Activated effector memory CD4-positive, alpha-beta T cell treated with anti-CD3 and anti-CD28 coated beads, Interleukin-2, amount 50 U/mL, for 16 hours (primary cell): ENCODE data around the gene MVD.
"Not testable (repeated sequence)": the region's sequence is repeated elsewhere in the genome, so short reads cannot be mapped to it uniquely, and the experiment has no call there.

Source experiments
- DNase-seq: peaks from one replicate; pipeline ENCODE4 v3.0.0-alpha.2; 2020

Gene MVD

GRCh38 chr16:88681084-88681680 lies 18.3 kb upstream of the MVD start:
- peak; percentile 81 for DNase-seq

DNA sequence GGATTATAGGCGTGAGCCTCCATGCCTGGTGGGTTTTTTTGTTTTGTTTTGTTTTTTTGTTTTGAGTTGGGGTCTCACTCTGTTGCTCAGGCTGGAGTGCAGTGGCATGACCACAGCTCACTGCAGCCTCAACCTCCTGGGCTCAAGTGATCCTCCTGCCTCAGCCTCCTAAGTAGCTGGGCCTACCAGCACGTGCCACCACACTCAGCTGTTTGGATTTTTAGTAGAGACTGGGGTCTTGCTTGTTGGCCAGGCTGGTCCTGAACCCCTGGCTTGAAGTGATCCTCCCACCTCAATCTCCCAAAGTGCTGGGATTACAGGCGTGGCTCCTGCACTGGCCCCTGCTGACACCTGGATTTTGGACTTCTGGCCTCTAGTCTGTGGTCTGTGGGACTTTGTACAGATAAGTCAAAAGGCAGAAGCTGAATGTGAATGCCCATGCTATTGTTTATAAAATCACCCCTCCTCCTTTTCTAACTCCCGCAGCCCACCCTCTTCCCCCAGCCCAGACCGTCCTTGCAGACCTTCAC lies 17.7 kb upstream of the MVD start:
- no peak for DNase-seq

DNA sequence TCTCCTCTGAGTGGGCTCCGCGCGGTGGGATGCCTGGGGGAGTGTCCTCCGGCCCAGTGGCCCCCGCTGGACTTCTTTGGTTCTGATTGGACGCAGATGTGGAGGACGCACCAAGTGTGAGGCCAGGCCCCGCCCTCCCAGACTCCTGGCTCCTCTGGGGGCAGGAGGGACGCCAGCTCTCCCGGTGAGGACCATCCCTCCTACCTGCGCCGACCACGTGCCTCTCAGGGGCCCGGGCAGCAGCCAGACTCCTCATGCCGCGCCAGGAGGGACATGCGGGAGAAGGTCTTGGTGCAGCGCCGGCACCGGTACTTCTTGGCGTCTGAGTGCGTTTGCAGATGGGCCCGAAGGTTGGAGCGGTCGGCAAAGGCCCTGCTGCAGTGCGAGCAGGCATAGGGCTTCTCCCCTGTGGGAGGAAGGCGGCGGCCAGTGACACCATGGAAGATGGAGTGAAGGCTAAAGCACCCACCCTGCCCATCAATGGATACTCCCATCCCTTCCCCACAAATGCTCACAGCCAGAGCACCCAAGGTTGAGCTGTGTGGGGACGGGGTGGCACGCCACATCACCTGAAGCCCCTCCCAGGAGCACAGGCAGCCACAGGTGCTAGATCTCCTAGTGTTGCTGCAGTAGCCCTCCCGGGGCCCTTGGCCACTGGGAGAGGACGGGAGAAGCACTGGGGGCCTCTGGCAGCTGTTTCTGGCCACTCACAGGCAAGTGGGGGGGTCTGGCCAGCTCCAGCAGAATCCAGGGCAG lies 15.5 kb upstream of the MVD start:
- no peak for DNase-seq

- no peak for DNase-seq
Measured at GRCh38 chr16:88677721-88678120, 14.8 kb upstream of the MVD start.

DNA sequence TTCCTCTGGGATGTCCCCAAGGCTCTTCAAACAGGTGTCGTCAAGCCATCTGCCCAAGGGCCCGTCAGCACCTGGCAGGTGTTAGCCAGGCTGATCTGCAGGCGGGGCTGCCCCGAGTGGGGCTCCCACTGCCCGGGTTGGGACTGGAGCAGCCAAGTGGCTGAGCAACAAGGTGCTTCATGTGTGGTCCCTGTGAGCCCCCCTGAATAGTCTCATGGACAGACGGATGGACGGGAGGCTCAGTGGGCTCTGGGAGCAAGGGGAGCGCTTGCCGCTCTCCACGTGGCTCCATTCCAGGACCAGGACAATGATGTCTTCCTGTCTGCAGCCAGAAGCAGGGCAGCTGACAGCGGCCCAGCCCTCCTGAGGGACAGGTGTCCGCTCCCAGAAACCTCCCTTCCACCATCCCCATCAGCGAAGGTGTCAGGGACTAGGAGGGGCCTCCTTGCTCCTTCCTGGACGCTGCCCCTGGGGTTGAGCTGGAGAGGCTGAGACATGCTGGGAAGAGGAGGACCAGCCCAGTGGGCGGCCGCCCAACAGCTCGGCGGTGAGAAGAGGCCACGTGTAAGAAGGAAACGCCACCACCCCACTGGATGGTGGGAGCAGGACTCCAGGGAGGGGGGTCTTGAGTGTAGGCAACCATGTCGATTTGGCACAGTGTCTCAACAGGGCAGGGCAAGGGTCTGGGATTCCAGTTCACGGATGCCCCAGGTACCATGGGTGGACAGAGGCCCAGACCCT lies 13.8 kb upstream of the MVD start:
- DNase-seq: no peak

- no peak for DNase-seq
Measured at GRCh38 chr16:88673716-88674379, 11.0 kb upstream of the MVD start.

DNA sequence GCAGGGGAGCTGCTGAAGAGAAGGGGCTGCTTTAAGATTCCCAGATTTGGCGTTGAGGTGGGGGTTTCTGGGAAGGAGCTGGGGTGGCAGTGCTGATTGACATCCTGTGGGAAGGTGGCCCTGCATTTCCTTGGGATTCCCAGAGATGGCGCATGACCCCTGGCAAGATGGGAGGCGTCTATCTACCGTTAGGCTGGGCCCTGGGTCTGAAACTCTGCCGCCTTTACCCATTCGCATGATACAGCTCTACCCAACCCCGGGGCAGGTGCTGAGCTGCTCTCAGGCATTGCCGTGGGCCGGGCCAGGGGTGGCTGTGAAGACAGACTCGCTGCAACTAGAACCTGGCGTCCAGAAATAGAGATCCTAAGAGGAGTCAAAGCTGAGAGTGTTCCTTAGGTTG lies 9.9 kb upstream of the MVD start:
- no peak for DNase-seq

DNA sequence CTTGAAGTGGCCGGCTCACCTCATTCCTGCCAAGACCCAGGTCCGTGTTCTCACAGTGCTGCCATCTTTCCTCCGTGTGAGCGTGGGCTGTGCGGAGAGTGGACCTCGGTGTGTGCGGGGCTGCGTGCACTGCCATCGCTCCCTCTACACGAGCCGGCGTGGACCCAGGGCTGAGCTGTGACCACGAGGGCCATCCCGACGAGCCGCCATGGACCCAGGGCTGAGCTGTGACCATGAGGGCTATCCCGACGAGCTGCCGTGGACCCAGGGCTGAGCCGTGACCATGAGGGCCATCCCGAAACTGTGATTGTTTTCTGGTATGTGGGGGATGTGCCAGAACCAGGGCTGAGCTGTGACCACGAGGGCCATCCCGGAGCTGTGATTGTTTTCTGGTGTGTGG lies 8.9 kb upstream of the MVD start:
- no peak for DNase-seq

DNA sequence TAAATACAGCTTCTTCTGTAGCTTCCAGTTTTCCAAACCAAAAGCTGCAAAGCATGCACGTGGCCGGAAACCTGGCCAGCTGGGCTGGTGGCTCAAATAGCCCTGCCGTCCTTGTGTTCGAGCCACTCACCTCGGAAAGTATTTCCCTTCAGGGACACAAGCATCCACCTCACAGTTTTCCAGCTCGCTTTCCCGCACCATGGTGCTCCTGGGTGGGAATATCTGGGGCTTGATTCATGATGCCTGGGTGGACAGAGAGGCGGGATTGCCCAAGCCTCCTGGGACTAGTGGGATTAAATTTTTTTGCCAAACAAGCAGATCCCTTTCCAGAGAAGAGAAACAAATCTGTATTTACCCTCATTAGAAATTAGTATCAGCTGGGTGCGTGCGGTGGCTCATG lies 7.1 kb upstream of the MVD start:
- DNase-seq: no peak

GRCh38 chr16:88669493-88669892 lies 6.6 kb upstream of the MVD start:
- not testable (repeated sequence) for DNase-seq

DNA sequence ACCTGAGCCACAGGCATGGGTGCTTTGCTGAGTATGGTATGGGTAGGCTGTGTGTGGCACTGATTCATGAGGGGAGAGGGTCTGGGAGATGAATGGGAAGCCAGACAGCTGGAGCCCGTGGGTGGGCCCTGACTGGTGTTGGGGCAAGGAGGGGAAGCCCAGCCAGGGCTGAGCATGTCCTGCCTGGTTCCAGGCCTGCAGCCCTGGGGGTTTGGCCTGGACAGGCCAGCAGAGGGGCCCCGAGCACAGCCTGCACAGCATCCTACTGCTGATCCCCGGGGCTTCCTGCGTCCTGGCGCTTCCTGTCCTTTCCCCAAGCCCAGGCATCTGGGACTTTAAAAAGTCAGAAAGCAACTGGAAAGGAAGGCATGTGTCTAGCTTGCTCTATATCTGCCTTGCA lies 4.6 kb upstream of the MVD start:
- no peak for DNase-seq

- no peak for DNase-seq
Measured at GRCh38 chr16:88665570-88665969, 2.7 kb upstream of the MVD start.

DNA sequence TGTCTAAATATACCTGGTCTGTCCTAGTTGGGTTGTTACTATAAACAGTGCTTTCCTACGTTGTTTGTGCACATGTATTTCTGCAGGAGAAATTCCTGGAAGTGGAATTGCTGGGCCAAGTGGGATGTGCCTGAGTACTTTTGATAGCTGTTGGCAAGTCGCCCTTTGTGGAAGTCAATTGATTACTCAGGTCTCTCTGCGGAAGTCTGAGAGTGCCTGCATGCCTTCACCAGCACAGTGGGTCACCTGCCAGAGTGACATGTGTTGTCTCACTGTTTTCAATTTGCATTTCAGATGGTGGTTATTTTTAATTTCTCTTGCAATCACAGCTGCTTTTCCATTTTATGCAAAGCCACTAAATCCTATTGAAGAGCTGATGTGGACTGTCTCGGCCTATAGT lies 2.3 kb upstream of the MVD start:
- no peak for DNase-seq

DNA sequence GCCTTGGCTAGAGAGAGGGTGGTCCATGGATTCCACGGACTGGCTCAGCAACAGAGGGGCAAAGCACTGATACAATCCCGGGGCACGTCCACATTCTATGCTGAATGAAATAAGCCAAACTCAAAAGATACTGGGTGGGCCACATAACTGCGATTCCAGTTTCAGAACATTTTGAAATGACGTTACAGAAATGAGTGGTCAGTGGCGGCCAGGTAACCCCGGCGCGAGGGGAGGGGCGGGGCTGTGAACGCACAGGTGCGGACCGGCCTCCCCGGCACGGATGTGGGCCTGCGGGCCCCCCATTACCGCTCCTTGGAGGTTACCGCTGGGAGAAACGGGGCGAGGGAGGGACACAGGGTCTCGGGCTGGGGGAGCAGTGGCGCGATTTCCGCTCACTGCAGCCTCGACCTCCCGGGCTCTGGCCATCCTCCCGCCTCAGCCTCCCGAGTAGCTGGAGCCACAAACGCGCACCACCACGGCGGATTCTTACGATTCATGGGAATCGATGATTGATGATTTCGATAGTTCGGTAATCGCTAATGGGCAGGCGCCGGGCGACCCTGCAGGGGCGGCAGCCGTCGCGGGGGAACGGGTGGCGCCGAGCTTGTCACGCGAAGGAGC lies 559 bp downstream of the MVD start:
- DNase-seq: no peak

DNA sequence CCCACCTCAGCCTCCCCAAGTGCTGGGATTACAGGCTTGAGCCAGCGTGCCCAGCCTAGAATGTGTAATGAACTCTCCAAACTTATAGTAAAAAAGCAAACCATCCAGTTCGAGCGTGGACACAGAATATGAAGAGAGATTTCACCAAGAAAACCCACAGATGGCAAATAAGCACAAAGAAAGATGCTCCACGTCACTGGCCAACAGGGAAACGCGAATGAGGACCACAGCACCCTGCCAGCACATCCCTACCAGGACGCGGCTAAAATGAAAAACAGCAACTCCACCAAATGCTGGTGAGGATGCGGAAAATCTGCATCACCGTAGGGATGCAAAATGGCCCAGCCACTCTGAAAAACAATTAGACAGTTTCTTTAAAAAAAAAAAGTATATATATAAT lies 1.4 kb downstream of the MVD start:
- DNase-seq: no peak

DNA sequence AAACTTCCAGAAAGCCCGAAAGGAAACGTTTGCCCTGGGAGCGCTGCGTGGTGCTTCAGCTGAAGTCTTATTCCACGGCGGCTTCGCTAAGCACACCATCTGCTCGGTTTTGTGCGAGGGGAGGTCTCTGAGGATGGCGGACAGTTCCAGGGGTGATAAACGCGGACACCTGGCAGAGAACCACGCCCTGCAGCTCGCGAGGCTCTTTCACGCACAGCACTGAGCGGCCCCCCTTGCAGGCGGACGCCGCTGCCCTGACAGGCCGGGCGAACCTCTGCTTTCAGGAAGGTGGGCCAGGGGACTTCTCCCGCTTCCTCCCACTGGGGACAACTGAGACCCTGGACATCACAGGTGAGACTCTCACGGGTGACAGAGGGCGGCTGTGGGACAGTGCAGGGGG lies 3.7 kb downstream of the MVD start:
- DNase-seq: no peak

DNA sequence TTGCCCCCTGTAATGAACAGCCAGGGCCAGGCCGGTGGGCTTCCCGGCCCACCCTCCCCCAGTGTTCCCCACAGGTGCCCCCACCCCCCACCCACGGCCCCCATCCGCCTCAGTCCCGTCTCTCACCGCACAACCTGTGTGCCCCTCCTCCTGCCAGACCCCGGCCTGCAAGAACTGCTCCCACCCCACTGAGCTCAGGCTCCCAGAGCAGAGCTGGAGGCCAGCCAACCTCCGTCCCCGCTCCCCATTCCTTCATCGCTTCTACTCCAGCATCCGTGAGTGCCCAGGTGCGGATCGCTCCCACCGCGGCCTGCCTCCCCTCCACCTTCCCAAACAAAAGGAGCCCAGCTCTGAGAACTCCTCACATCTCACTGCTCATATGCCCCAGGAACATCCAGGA lies 4.2 kb downstream of the MVD start:
- no peak for DNase-seq

GRCh38 chr16:88657371-88657770 lies 5.5 kb downstream of the MVD start:
- no peak for DNase-seq

GRCh38 chr16:88656291-88656980 lies 6.5 kb downstream of the MVD start:
- DNase-seq: no peak

- no peak for DNase-seq
Measured at GRCh38 chr16:88655733-88656281, 7.1 kb downstream of the MVD start.

GRCh38 chr16:88655053-88655732 lies 7.7 kb downstream of the MVD start:
- DNase-seq: no peak
